ENCODE results near the gene ABCD1. TPM values are rescaled to one million over a fixed set of nuclear protein-coding genes. Genes with fewer than 3 reads are reported as not detected.
"Not testable (repeated sequence)": the region's sequence is repeated elsewhere in the genome, so short reads cannot be mapped to it uniquely, and the experiment has no call there.

The ABCD1 gene
- total and polyA plus RNA-seq, 9 of the 15 experiments (the other 6 are each of a cell fraction or from before 2014, with no cell fraction given), result 0.07 to 6.9 (median 2.2) TPM

- TF ChIP-seq, protein P1, sequence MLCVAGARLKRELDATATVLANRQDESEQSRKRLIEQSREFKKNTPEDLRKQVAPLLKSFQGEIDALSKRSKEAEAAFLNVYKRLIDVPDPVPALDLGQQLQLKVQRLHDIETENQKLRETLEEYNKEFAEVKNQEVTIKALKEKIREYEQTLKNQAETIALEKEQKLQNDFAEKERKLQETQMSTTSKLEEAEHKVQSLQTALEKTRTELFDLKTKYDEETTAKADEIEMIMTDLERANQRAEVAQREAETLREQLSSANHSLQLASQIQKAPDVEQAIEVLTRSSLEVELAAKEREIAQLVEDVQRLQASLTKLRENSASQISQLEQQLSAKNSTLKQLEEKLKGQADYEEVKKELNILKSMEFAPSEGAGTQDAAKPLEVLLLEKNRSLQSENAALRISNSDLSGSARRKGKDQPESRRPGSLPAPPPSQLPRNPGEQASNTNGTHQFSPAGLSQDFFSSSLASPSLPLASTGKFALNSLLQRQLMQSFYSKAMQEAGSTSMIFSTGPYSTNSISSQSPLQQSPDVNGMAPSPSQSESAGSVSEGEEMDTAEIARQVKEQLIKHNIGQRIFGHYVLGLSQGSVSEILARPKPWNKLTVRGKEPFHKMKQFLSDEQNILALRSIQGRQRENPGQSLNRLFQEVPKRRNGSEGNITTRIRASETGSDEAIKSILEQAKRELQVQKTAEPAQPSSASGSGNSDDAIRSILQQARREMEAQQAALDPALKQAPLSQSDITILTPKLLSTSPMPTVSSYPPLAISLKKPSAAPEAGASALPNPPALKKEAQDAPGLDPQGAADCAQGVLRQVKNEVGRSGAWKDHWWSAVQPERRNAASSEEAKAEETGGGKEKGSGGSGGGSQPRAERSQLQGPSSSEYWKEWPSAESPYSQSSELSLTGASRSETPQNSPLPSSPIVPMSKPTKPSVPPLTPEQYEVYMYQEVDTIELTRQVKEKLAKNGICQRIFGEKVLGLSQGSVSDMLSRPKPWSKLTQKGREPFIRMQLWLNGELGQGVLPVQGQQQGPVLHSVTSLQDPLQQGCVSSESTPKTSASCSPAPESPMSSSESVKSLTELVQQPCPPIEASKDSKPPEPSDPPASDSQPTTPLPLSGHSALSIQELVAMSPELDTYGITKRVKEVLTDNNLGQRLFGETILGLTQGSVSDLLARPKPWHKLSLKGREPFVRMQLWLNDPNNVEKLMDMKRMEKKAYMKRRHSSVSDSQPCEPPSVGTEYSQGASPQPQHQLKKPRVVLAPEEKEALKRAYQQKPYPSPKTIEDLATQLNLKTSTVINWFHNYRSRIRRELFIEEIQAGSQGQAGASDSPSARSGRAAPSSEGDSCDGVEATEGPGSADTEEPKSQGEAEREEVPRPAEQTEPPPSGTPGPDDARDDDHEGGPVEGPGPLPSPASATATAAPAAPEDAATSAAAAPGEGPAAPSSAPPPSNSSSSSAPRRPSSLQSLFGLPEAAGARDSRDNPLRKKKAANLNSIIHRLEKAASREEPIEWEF (CRISPR knock-in tag; IDR thresholded peaks at IDR 0.05), result 0 out of 2 replicates have a peak, but pooled peaks have one; percentile 1
Observed at GRCh38 chrX:153742796-153743467, 18.3 kb downstream of the ABCD1 start (continued).

GRCh38 chrX:153743468-153744209, 19.0 kb downstream of the ABCD1 start:
- peak overlapping the region; percentile 42 for H3K4me3 ChIP-seq
- peak overlapping the region; percentile 81 for H2AFZ ChIP-seq (ENCODE audit: low read depth, low read length)
- peak overlapping the region; percentile 81 for H3K4me2 ChIP-seq (ENCODE audit: insufficient read depth, low read length)
- ATAC-seq (peak; percentile 88), DNase-seq (ENCODE audit: extremely low read depth in 1 of 4, low spot score in 3 of 4) (peak; percentile 76 to 95 (median 78)), FAIRE-seq (peak; percentile 83)
- H3K27ac ChIP-seq (ENCODE audit: extremely low read depth, low read depth, low read length), result peak overlapping the region; percentile 79
- H3K27me3 ChIP-seq (ENCODE audit: control insufficient read depth in 2 of 2, insufficient read depth in 2 of 2, low read length in 2 of 2); H3K36me3 ChIP-seq (ENCODE audit: control insufficient read depth, insufficient read depth, low read length); H3K9me1 ChIP-seq (ENCODE audit: control insufficient read depth, insufficient read depth, low read length); in situ Hi-C loops (cut with MboI); BruUV-seq (replicated peaks); H3K9me3 ChIP-seq (replicated peaks; ENCODE audit: control insufficient read depth, insufficient read depth, low read depth, low read length); H4K20me1 ChIP-seq (replicated peaks; ENCODE audit: control insufficient read depth, insufficient read depth, low read length); H3K79me2 ChIP-seq (ENCODE audit: control insufficient read depth, insufficient read depth, low read length); CTCF ChIA-PET (ENCODE audit: low intra/inter-chr PET ratio); TF ChIP-seq ATF1 (CRISPR knock-in tag; IDR thresholded peaks at IDR 0.05): not testable (repeated sequence)
- peak overlapping the region; percentile 78 to 89 for H3K9ac ChIP-seq (ENCODE audit: insufficient read depth in 1 of 2, low read depth in 2 of 2, low read length in 2 of 2)
- intact Hi-C loops (cut with micrococcal nuclease), result loop anchor here (1.0 kb wide), 1 partner anchor 17 kb away; no protein-coding TSS in a partner anchor
- 1% methylated on average over 10 of the region's 35 CpGs for WGBS (ENCODE audit: insufficient coverage, low coverage, missing lambda C conversion rate)
- POLR2A ChIA-PET, result interaction anchor here (0.7 kb wide), 2 partner anchors 179 to 680 kb away, joined by 3 to 5 read pairs; no protein-coding TSS in a partner anchor
- H3K4me1 ChIP-seq (replicated peaks in 1 of 2; ENCODE audit: control insufficient read depth in 2 of 2, insufficient read depth in 2 of 2, low read length in 2 of 2), result peaks cover 0 to 52% of the 10 kb centered on the region in 2 experiments; a peak in 3 of 5 replicates
- TF ChIP-seq SMARCA4 (IDR thresholded peaks at IDR 0.05) (peak; percentile 61), EGR1 (conservative IDR thresholded peaks at IDR 0.05) (peak; percentile 63), PHF8 (IDR thresholded peaks at IDR 0.05; ENCODE audit: borderline replicate concordance, low read length) (peak; percentile 58; the same call in 1 of the 2 replicates), ZNF57 (CRISPR knock-in tag; IDR thresholded peaks at IDR 0.05) (peak; percentile 80; the same call in 1 of the 2 replicates), POLR2A (conservative IDR thresholded peaks at IDR 0.05) (peak; percentile 82), NFIC (IDR thresholded peaks at IDR 0.05) (0 out of 2 replicates have a peak, but pooled peaks have one; percentile 18), ATF1 (tag; IDR thresholded peaks at IDR 0.05) (peak; percentile 34), GABPA (tag; conservative IDR thresholded peaks at IDR 0.05; ENCODE audit: low read depth) (0 out of 2 replicates have a peak, but pooled peaks have one; percentile 22), HMGN3 (IDR thresholded peaks at IDR 0.05; ENCODE audit: borderline replicate concordance, extremely low read depth, insufficient read length, low read depth, low read length) (peak; percentile 51), EP400 (IDR thresholded peaks at IDR 0.05) (peak; percentile 47; the same call in 1 of the 2 replicates), NONO (IDR thresholded peaks at IDR 0.05; ENCODE audit: low read depth in 2 of 2, low read length in 1 of 2) (0 out of 4 replicates have a peak, but pooled peaks of 1 of the 2 experiments have one; percentile 23), RAD21 (CRISPR knock-in tag; conservative IDR thresholded peaks at IDR 0.05 in 1 of 2, IDR thresholded peaks at IDR 0.05 in 1 of 2) (peak in 1 of 2 experiments; percentile 29; a peak in 2 of 4 replicates), ZFX (CRISPR knock-in tag; IDR thresholded peaks at IDR 0.05) (peak; percentile 81)
